Measurements from ENCODE around the gene RASL11B.

DNA sequence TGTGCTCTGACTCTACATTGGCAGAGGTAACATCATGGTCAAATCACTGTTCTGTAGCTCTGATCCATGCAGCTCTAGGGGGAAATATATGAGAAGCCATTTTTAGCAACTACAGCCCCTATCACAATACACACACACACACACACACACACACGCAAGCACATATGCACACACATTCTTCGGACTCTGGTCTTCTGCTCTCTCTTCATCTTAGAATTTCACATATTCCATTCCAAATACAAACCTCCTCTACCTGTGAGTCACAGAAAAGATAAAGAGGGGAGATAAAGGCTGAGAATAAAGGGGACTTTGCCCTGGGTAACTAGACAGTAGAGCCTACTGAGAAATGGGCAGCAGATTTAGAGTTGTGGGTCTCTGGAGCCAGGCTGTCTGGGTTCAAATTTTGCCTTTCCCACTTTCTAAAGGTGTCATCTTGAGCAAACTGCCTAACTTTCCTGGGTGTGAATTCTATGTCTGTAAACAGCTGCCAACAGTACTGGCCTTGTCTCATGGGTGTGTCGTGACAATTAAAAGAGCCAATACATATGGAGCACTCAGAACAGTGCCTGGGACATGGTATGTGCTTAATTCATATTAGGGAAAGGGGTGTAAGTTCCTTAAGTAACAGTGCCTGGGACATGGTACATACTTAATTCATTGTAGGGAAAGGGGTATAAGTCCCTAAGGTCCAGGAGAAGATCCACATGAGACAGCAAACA, 11.6 kb upstream of the RASL11B start:
- TF ChIP-seq, protein P1, sequence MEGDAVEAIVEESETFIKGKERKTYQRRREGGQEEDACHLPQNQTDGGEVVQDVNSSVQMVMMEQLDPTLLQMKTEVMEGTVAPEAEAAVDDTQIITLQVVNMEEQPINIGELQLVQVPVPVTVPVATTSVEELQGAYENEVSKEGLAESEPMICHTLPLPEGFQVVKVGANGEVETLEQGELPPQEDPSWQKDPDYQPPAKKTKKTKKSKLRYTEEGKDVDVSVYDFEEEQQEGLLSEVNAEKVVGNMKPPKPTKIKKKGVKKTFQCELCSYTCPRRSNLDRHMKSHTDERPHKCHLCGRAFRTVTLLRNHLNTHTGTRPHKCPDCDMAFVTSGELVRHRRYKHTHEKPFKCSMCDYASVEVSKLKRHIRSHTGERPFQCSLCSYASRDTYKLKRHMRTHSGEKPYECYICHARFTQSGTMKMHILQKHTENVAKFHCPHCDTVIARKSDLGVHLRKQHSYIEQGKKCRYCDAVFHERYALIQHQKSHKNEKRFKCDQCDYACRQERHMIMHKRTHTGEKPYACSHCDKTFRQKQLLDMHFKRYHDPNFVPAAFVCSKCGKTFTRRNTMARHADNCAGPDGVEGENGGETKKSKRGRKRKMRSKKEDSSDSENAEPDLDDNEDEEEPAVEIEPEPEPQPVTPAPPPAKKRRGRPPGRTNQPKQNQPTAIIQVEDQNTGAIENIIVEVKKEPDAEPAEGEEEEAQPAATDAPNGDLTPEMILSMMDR (IDR thresholded peaks at IDR 0.05; ENCODE audit: extremely low read depth in 1 of 2, insufficient read depth in 1 of 2, low read depth in 1 of 2, low read length in 2 of 2): no peak
- no peak for TF ChIP-seq POLR2A (IDR thresholded peaks at IDR 0.05; ENCODE audit: low read depth, low read length)
- no peak for TF ChIP-seq POLR2AphosphoS5 (IDR thresholded peaks at IDR 0.05; ENCODE audit: insufficient read depth, low read depth, low read length)
- TF ChIP-seq FOS (IDR thresholded peaks at IDR 0.05; ENCODE audit: borderline replicate concordance, insufficient read depth, low read length): no peak
